OCI-LY7 (cell line): ENCODE measurements around the gene RRAD. TPM values are rescaled to one million over a fixed set of nuclear protein-coding genes. Genes with fewer than 3 reads are reported as not detected.
"Not testable (repeated sequence)": the region's sequence is repeated elsewhere in the genome, so short reads cannot be mapped to it uniquely, and the experiment has no call there.

Experiments used
- BruUV-seq: library from RNA; stranded (reverse); fragments of 400-500 nt; replicated peaks from 2 replicates; lab custom pipeline; 2021; lab: Mats Ljungman, UMichigan
- CTCF ChIA-PET: fragments of 300-600 bp; sonication (Branson Sonifier 250); formaldehyde crosslinking; loops from one replicate; lab custom pipeline; 2022; ENCODE audit warnings: antibody characterized with exemption; ENCODE audit not compliant: unreplicated experiment; lab: Charles Lee
- POLR2A ChIA-PET: fragments of 300-600 bp; sonication (Branson Sonifier 250); formaldehyde crosslinking; loops from one replicate; lab custom pipeline; 2022; ENCODE audit warnings: antibody characterized with exemption; lab: Charles Lee
- DNase-seq: peaks from one replicate; pipeline ENCODE4 v3.0.0-alpha.2; 2015; ENCODE audit warnings: low spot score
- H2AFZ ChIP-seq: fragments of 200-600 bp; sonication (generic), shearing (Covaris generic); 2 replicates; pipeline ENCODE4 v1.6.1; 2014; ENCODE audit warnings: mild to moderate bottlenecking, antibody characterized with exemption, low read length, moderate library complexity
- H3K27ac ChIP-seq: fragments of 200-600 bp; sonication (generic); 2 replicates; pipeline ENCODE4 v1.5.1; 2014; ENCODE audit warnings: mixed run types, low read depth, mild to moderate bottlenecking, moderate library complexity, low read length, inconsistent platforms; ENCODE audit not compliant: poor library complexity, severe bottlenecking
- H3K36me3 ChIP-seq: fragments of 200-600 bp; sonication (generic); 2 replicates; pipeline ENCODE4 v1.6.1; 2014; ENCODE audit warnings: mild to moderate bottlenecking, antibody characterized with exemption, low read length, moderate library complexity, mixed read lengths; ENCODE audit not compliant: insufficient read depth
- H3K4me1 ChIP-seq: fragments of 200-600 bp; sonication (generic); 2 replicates; pipeline ENCODE4 v1.5.1; 2014; ENCODE audit warnings: mild to moderate bottlenecking, low read length; ENCODE audit not compliant: insufficient read depth, poor library complexity, severe bottlenecking
- H3K4me2 ChIP-seq: fragments of 200-600 bp; sonication (generic); 2 replicates; pipeline ENCODE4 v1.6.1; 2014; ENCODE audit warnings: mild to moderate bottlenecking, low read length
- H3K4me3 ChIP-seq: fragments of 200-600 bp; sonication (generic); 2 replicates; pipeline ENCODE4 v1.5.1; 2014; ENCODE audit warnings: mild to moderate bottlenecking, low read depth, low read length; ENCODE audit not compliant: poor library complexity, severe bottlenecking
- H3K79me2 ChIP-seq: fragments of 200-600 bp; sonication (generic); 2 replicates; pipeline ENCODE4 v1.6.1; 2016; ENCODE audit warnings: low read depth, mild to moderate bottlenecking, low read length, moderate library complexity, mixed read lengths; ENCODE audit not compliant: insufficient read depth
- H3K9me2 ChIP-seq: fragments of 200-600 bp; sonication (generic); 2 replicates; pipeline ENCODE4 v1.6.1; 2016; ENCODE audit warnings: mild to moderate bottlenecking, low read length, mixed read lengths; ENCODE audit not compliant: insufficient read depth
- H3K9me3 ChIP-seq: fragments of 200-600 bp; sonication (generic); 2 replicates; pipeline ENCODE4 v1.6.1; 2014; ENCODE audit warnings: mild to moderate bottlenecking, mixed run types, low read length, mixed read lengths
- H4K20me1 ChIP-seq: fragments of 200-600 bp; sonication (generic); 2 replicates; pipeline ENCODE4 v1.6.1; 2014; ENCODE audit warnings: mild to moderate bottlenecking, antibody characterized with exemption, low read length, moderate library complexity, mixed read lengths; ENCODE audit not compliant: insufficient read depth
- CTCF ChIP-seq: fragments of 200-600 bp; sonication (generic); conservative IDR thresholded peaks from 2 replicates; pipeline ENCODE4 v1.5.1; 2014; ENCODE audit warnings: mild to moderate bottlenecking, antibody characterized with exemption, low read length, moderate library complexity, mixed read lengths
- EZH2phosphoT487 ChIP-seq: fragments of 200-600 bp; sonication (generic); IDR thresholded peaks from 2 replicates; pipeline ENCODE4 v1.6.1; 2018; ENCODE audit warnings: low read depth, borderline replicate concordance, mild to moderate bottlenecking, mixed run types, antibody characterized with exemption, low read length, moderate library complexity, mixed read lengths
- intact Hi-C: fragments of 100-400 bp; cut with micrococcal nuclease; formaldehyde crosslinking; loops from one replicate; pipeline ENCODE4 v1.10.0; 2022; ENCODE audit not compliant: unreplicated experiment
- total RNA-seq, 2 experiments: library from RNA; depleted of rRNA in 1 of 2; stranded (reverse); fragments of >200 nt in 1 of 2; shearing (Covaris generic) in 1 of 2; gene quantifications; 2 replicates each; pipeline ENCODE4 v1.2.3, GENCODE V29; 2014 to 2022

RRAD gene
- total RNA-seq, 2 experiments from 2014 or later: 0.09 TPM; not detected in 1

- no peak overlapping the region for H2AFZ ChIP-seq
- DNase-seq: no peak
- H3K4me3 ChIP-seq: no peak overlapping the region
- no peaks in the 10 kb centered on the region for H3K9me2 ChIP-seq
- intact Hi-C loops: no loop called here
- no peak overlapping the region for H3K4me2 ChIP-seq
- no peaks in the 10 kb centered on the region for H3K36me3 ChIP-seq
- no peaks in the 10 kb centered on the region for H3K79me2 ChIP-seq
- H3K9me3 ChIP-seq: no peaks in the 10 kb centered on the region
- no peaks in the 10 kb centered on the region for H4K20me1 ChIP-seq
- no peak for TF ChIP-seq CTCF
- no peak for TF ChIP-seq EZH2phosphoT487
- H3K27ac ChIP-seq: no peak overlapping the region
- BruUV-seq: no TSS peak
- ChIA-PET POLR2A (no interaction called here), CTCF (interaction anchor here (1.1 kb wide), 1 partner anchor 308 kb away, joined by 3 read pairs; no protein-coding TSS in a partner anchor)
- H3K4me1 ChIP-seq: peaks cover 4% of the 10 kb centered on the region
Observed at GRCh38 chr16:66958857-66959703, 33.7 kb upstream of the RRAD start.

DNA sequence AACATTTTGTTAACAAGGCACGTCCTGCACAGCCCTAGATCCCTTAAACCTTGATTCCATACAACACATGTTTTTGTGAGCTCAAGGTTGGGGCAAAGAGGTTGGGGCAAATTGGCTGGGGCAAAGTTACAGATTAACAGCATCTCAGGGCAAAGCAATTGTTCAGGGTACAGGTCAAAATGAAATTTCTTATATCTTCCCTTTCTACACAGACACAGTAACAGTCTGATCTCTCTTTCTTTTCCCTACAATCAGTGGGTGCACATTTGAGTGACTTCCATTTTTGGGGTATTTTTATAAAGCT lies 30.8 kb upstream of the RRAD start:
- H3K9me2 ChIP-seq, H3K4me1 ChIP-seq, H3K36me3 ChIP-seq, H3K27ac ChIP-seq, intact Hi-C loops, CTCF ChIA-PET, H3K4me3 ChIP-seq, H3K4me2 ChIP-seq, H3K9me3 ChIP-seq, POLR2A ChIA-PET, H4K20me1 ChIP-seq, DNase-seq, H3K79me2 ChIP-seq, H2AFZ ChIP-seq, BruUV-seq: not testable (repeated sequence)

DNA sequence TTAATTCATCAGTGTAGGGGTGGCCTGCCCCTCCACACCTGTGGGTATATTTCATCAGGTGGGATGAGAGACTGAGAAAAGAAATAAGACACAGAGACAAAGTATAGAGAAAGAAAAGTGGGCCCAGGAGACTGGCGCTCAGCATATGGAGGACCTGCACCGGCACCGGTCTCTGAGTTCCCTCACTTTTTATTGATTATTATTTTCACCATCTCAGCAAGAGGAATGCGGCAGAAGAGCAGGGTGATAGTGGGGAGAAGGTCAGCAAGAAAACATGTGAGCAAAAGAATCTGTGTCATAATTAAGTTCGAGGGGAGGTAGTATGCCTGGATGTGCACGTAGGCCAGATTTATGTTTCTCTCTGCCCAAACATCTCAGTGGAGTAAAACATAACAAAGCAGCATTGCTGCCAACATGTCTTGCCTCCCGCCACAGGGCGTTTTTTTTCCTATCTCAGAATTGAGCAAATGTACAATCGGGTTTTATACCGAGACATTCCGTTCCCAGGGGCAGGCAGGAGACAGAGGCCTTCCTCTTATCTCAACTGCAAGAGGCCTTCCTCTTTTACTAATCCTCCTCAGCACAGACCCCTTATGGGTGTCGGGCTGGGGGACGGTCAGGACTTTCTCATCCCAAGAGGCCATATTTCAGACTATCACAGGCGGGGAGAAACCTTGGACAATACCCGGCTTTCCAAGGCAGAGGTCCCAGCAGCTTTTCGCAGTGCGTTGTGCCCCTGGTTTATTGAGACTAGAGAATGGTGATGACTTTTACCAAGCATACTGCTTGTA lies 30.2 kb upstream of the RRAD start:
- H4K20me1 ChIP-seq, H3K36me3 ChIP-seq, H3K79me2 ChIP-seq, H3K4me2 ChIP-seq, H3K9me3 ChIP-seq, H2AFZ ChIP-seq, H3K9me2 ChIP-seq, H3K4me3 ChIP-seq, DNase-seq, H3K27ac ChIP-seq, CTCF ChIA-PET, POLR2A ChIA-PET, BruUV-seq, H3K4me1 ChIP-seq: not testable (repeated sequence)
- intact Hi-C loops: loop anchor here (2.0 kb wide), 1 partner anchor 199 kb away; no protein-coding TSS in a partner anchor
